ENCODE measurements around the gene LSP1. TPM values are rescaled to one million over a fixed set of nuclear protein-coding genes. Genes with fewer than 3 reads are reported as not detected.

LSP1 gene
- total and polyA plus RNA-seq, 2 of the 8 experiments (the other 6 are each of a cell fraction or from before 2014, with no cell fraction given): 0.03 TPM; not detected in 1

GRCh38 chr11:1862588-1863351, 9.9 kb downstream of the LSP1 start:
- Histone ChIP-seq H3K27me3 (replicated peaks in 1 of 4; ENCODE audit: control insufficient read depth in 3 of 4, extremely low read depth in 1 of 4, insufficient read depth in 3 of 4, low read length in 3 of 4) (no peaks in the 10 kb centered on the region; a peak in 1 of 7 replicates), H3K14ac (ENCODE audit: insufficient read length) (no peak overlapping the region), H2AFZ (ENCODE audit: low read length) (no peak overlapping the region), H3K79me2 (ENCODE audit: control insufficient read depth in 1 of 2, insufficient read depth in 2 of 2, low read length in 2 of 2) (no peaks in the 10 kb centered on the region), H3K79me1 (ENCODE audit: low read depth, low read length) (no peaks in the 10 kb centered on the region), H4K91ac (replicated peaks; ENCODE audit: insufficient read length, low read length) (peak overlapping the region; percentile 6), H2BK15ac (ENCODE audit: low read length) (peak overlapping the region; percentile 46; the same call in 1 of the 2 replicates), H2BK5ac (ENCODE audit: low read depth, low read length) (no peak overlapping the region), H3K9me3 (ENCODE audit: insufficient read depth in 2 of 2, low read depth in 1 of 2, low read length in 1 of 2) (no peaks in the 10 kb centered on the region), H3K56ac (replicated peaks; ENCODE audit: insufficient read length, low read depth, low read length) (no peak overlapping the region), H3K4me3 (ENCODE audit: extremely low read depth in 1 of 4, insufficient read depth in 2 of 4, low read depth in 3 of 4, low read length in 4 of 4) (no peak overlapping the region), H3K4me2 (ENCODE audit: insufficient read depth in 1 of 2, low read depth in 2 of 2, low read length in 2 of 2) (no peak overlapping the region), H3K23me2 (ENCODE audit: low read depth, low read length) (peaks cover 12% of the 10 kb centered on the region; the same call in 1 of the 2 replicates), H3K4me1 (replicated peaks in 1 of 4; ENCODE audit: control insufficient read depth in 3 of 4, insufficient read depth in 4 of 4, low read length in 3 of 4) (peaks cover 0 to 16% (median 5%) of the 10 kb centered on the region in 4 experiments; a peak in 5 of 7 replicates), H4K5ac (ENCODE audit: insufficient read length, low read depth, low read length) (no peak overlapping the region), H2BK20ac (ENCODE audit: low read length) (no peak overlapping the region), H3K9ac (replicated peaks in 1 of 4; ENCODE audit: extremely low read depth in 1 of 4, low read depth in 3 of 4, low read length in 3 of 4) (no peak overlapping the region), H3K18ac (ENCODE audit: extremely low read depth, low read length) (no peak overlapping the region), H3K4ac (replicated peaks; ENCODE audit: insufficient read length, low read depth, low read length) (no peak overlapping the region), H4K20me1 (replicated peaks in 1 of 2; ENCODE audit: control insufficient read depth in 1 of 2, insufficient read depth in 2 of 2, low read length in 2 of 2) (peaks cover 0 to 2% of the 10 kb centered on the region in 2 experiments), H2AK5ac (ENCODE audit: low read depth, low read length) (no peak overlapping the region; the same call in 1 of the 2 replicates), H3K36me3 (ENCODE audit: control insufficient read depth in 2 of 4, insufficient read depth in 4 of 4, low read length in 3 of 4) (no peaks in the 10 kb centered on the region), H3K23ac (ENCODE audit: insufficient read length) (no peak overlapping the region), H3K27ac (ENCODE audit: low read depth, low read length) (no peak overlapping the region), H4K8ac (ENCODE audit: extremely low read depth, insufficient read depth, low read length) (no peak overlapping the region), H2BK12ac (ENCODE audit: low read depth, low read length) (peak overlapping the region; percentile 84; the same call in 1 of the 2 replicates), H2BK120ac (replicated peaks; ENCODE audit: low read depth, low read length) (no peak overlapping the region)
- CTCF ChIA-PET (ENCODE audit: partially characterized antibody): interaction anchor here (1.0 to 1.8 kb wide), 5 partner anchors 12 to 293 kb away, joined by 3 to 6 read pairs (median 4); no protein-coding TSS in a partner anchor
- POLR2A ChIA-PET (ENCODE audit: partially characterized antibody): no interaction called here
- WGBS, 2 experiments (ENCODE audit: extremely low coverage in 1 of 2, insufficient coverage in 1 of 2, insufficient read length in 1 of 2, insufficient replicate concordance in 2 of 2, low coverage in 1 of 2, low lambda C conversion rate in 2 of 2, missing lambda C conversion rate in 1 of 2): 86% methylated on average over 13 of the region's 14 CpGs; no CpG with 5 or more reads in 1 of the 2 experiments
- no peak for DNase-seq (ENCODE audit: low read depth in 1 of 2, low spot score in 2 of 2)
- FAIRE-seq: no peak
- no peak for TF ChIP-seq SP2 (IDR thresholded peaks at IDR 0.05; ENCODE audit: low read length)
- no peak for TF ChIP-seq CTBP2 (IDR thresholded peaks at IDR 0.05; ENCODE audit: borderline replicate concordance, insufficient read depth, insufficient read length, low read length)

Measured in H1 (cell line).